Measurements from ENCODE around the gene LURAP1L. TPM values are rescaled to one million over a fixed set of nuclear protein-coding genes. Genes with fewer than 3 reads are reported as not detected.

Gene LURAP1L
- total and polyA plus RNA-seq, 2 of the 4 experiments (the other 2 are of a cell fraction), result 6.1 to 10.6 TPM

GRCh38 chr9:12833701-12834100 lies 58.9 kb downstream of the LURAP1L start:
- H2BK5ac ChIP-seq (ENCODE audit: low read depth, low read length, poor library complexity, severe bottlenecking), result no peak overlapping the region
- no peak overlapping the region for H2BK20ac ChIP-seq (ENCODE audit: low read depth, low read length)
- no peaks in the 10 kb centered on the region for H4K20me1 ChIP-seq (ENCODE audit: insufficient read depth, low read length)
- no peak overlapping the region for H2BK15ac ChIP-seq (ENCODE audit: low read depth, low read length)
- peaks cover 4% of the 10 kb centered on the region; the same call in 1 of the 2 replicates for H3K9me3 ChIP-seq (ENCODE audit: control insufficient read depth, insufficient read depth, low read length)
- no peak overlapping the region for H4K5ac ChIP-seq (ENCODE audit: low read depth, low read length)
- peaks cover under 1% of the 10 kb centered on the region; the same call in 1 of the 2 replicates for H3K4me1 ChIP-seq (ENCODE audit: control insufficient read depth, insufficient read depth, low read length)
- DNase-seq (no peak), ATAC-seq (ENCODE audit: low read depth) (no peak)
- no peak overlapping the region for H3K23ac ChIP-seq (ENCODE audit: low read depth, low read length)
- H2AFZ ChIP-seq (replicated peaks; ENCODE audit: low read length, poor library complexity), result no peak overlapping the region
- TF ChIP-seq BHLHE40 (IDR thresholded peaks at IDR 0.05; ENCODE audit: low read depth, low read length) (no peak), ELK1 (IDR thresholded peaks at IDR 0.05; ENCODE audit: borderline replicate concordance, low read depth, low read length) (no peak), FOS (IDR thresholded peaks at IDR 0.05; ENCODE audit: low read depth, low read length) (no peak), CHD1 (IDR thresholded peaks at IDR 0.05; ENCODE audit: low read depth, low read length) (no peak), MXI1 (IDR thresholded peaks at IDR 0.05; ENCODE audit: borderline replicate concordance, low read depth, low read length) (no peak), MAFK (IDR thresholded peaks at IDR 0.05; ENCODE audit: low read depth, low read length) (no peak), SMC3 (IDR thresholded peaks at IDR 0.05; ENCODE audit: low read depth, low read length) (no peak), NFE2L2 (IDR thresholded peaks at IDR 0.05; ENCODE audit: low read depth, low read length) (no peak), CTCF (conservative IDR thresholded peaks at IDR 0.05; ENCODE audit: low read depth, low read length) (no peak), POLR2A (IDR thresholded peaks at IDR 0.05; ENCODE audit: low read depth, low read length) (no peak), RFX5 (IDR thresholded peaks at IDR 0.05; ENCODE audit: low read depth, low read length) (no peak), MAZ (IDR thresholded peaks at IDR 0.05; ENCODE audit: borderline replicate concordance, low read depth, low read length) (no peak), CEBPB (IDR thresholded peaks at IDR 0.05; ENCODE audit: low read depth, low read length) (no peak), RAD21 (IDR thresholded peaks at IDR 0.05; ENCODE audit: low read length) (no peak), RCOR1 (IDR thresholded peaks at IDR 0.05; ENCODE audit: insufficient replicate concordance, low read length) (no peak)
- ChIA-PET CTCF (no interaction called here), POLR2A (ENCODE audit: unreplicated experiment) (no interaction called here)
- no peak overlapping the region for H3K9ac ChIP-seq (ENCODE audit: low read depth, low read length)
- intact Hi-C loops (cut with micrococcal nuclease) (no loop called here), in situ Hi-C loops (cut with MboI; ENCODE audit: low sequenced_read_pairs) (no loop called here), dilution Hi-C loops (cut with HindIII; ENCODE audit: low sequenced_read_pairs, unreplicated experiment) (no loop called here)
- no peaks in the 10 kb centered on the region for H3K9me1 ChIP-seq (ENCODE audit: insufficient read depth, low read length)
- H2AK5ac ChIP-seq (ENCODE audit: low read depth, low read length), result no peak overlapping the region
- no peak overlapping the region for H3K56ac ChIP-seq (ENCODE audit: extremely low read depth, insufficient read depth, low read length)
- H2AK9ac ChIP-seq (replicated peaks; ENCODE audit: low read depth, low read length, poor library complexity), result no peak overlapping the region
- no peak overlapping the region for H3K27ac ChIP-seq (ENCODE audit: insufficient read depth, low read length)
- H3K79me1 ChIP-seq (ENCODE audit: low read depth in 1 of 2, low read length in 2 of 2), result no peaks in the 10 kb centered on the region
- BruUV-seq (replicated peaks), result no TSS peak
- no peak overlapping the region for H4K91ac ChIP-seq (ENCODE audit: insufficient read depth, low read depth, low read length)
- no peak overlapping the region for H3K18ac ChIP-seq (ENCODE audit: low read depth, low read length)
- H2BK120ac ChIP-seq (ENCODE audit: low read depth, low read length), result no peak overlapping the region
- H3K27me3 ChIP-seq (ENCODE audit: control insufficient read depth, insufficient read depth, low read length), result no peaks in the 10 kb centered on the region
- H3K14ac ChIP-seq (replicated peaks; ENCODE audit: low read depth, low read length), result no peak overlapping the region
- H3K4me2 ChIP-seq (ENCODE audit: low read depth, low read length), result no peak overlapping the region
- H3K4ac ChIP-seq (ENCODE audit: low read depth, low read length), result no peak overlapping the region
- H3K4me3 ChIP-seq (ENCODE audit: insufficient read depth, low read depth, low read length), result no peak overlapping the region
- 100% methylated on average over 1 of the region's 1 CpG; no CpG with 5 or more reads in 1 of the 2 experiments for WGBS, 2 experiments (ENCODE audit: extremely low coverage in 2 of 2, insufficient read length in 1 of 2)
- no peak overlapping the region for H4K8ac ChIP-seq (ENCODE audit: low read depth in 2 of 2, low read length in 2 of 2)
- H3K36me3 ChIP-seq (ENCODE audit: control insufficient read depth, insufficient read depth, low read length), result no peaks in the 10 kb centered on the region

Data from IMR-90 (cell line).